DMS153 (cell line): ENCODE measurements around the gene TIMM22.
"Not testable (repeated sequence)": the region's sequence is repeated elsewhere in the genome, so short reads cannot be mapped to it uniquely, and the experiment has no call there.

Source experiments
- DNase-seq: peaks from one replicate; lab custom pipeline; 2025; lab: John Stamatoyannopoulos, UW

Gene TIMM22

GRCh38 chr17:1039511-1040215 lies 42.7 kb downstream of the TIMM22 start:
- no peak for DNase-seq

- no peak for DNase-seq
Measured at GRCh38 chr17:1040216-1040600, 43.3 kb downstream of the TIMM22 start.

- no peak for DNase-seq
Measured at GRCh38 chr17:1041746-1042145, 44.8 kb downstream of the TIMM22 start.

DNA sequence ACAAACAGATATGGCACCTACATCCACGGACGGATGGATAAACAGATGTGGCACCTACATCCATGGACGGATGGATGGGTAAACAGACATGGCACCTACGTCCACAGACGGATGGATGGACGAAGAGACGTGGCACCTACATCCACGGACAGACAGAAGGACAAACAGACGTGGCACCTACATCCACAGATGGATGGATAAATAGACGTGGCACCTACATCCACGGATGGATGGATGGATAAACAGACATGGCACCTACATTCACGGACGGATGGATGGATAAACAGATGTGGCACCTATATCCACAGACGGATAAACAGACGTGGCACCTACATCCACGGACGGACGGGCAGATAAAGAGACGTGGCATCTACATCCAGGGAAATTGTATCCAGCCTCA lies 45.6 kb downstream of the TIMM22 start:
- no peak for DNase-seq

- DNase-seq, result no peak
Measured at GRCh38 chr17:1043601-1044251, 46.8 kb downstream of the TIMM22 start.

GRCh38 chr17:1044387-1045009 lies 47.6 kb downstream of the TIMM22 start:
- not testable (repeated sequence) for DNase-seq

- no peak for DNase-seq
Measured at GRCh38 chr17:1045456-1045855, 48.5 kb downstream of the TIMM22 start.

- DNase-seq, result no peak
Measured at GRCh38 chr17:1047177-1047878, 50.4 kb downstream of the TIMM22 start.

DNA sequence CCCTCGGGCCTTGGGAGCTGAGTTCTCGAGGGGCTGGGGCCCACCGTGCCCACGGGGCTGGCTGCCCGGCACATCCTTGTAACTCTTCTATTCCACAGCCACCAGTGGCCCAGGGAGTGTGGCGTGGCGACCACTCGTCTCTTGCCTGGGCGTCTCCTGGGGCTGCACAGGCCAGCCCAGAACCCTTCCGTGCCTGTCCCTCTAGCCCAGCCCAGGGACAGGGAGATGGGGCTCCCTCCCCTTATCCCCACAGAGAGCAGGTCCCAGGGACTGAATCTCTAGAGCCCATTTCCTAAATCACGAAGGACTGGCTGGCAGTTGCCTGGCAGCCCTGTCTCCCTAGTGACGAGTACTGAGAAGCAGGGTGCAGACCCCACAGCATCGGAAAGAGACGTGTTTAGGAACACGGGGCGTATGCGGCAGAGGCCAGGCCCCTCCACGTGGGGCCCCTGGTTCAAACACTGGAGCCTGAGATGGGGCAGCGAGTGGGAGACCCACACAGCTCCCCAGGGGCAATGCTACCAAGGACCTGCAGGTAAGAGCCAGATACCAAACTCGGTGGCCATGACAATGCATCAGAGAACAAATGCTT lies 51.0 kb downstream of the TIMM22 start:
- DNase-seq, result no peak

DNA sequence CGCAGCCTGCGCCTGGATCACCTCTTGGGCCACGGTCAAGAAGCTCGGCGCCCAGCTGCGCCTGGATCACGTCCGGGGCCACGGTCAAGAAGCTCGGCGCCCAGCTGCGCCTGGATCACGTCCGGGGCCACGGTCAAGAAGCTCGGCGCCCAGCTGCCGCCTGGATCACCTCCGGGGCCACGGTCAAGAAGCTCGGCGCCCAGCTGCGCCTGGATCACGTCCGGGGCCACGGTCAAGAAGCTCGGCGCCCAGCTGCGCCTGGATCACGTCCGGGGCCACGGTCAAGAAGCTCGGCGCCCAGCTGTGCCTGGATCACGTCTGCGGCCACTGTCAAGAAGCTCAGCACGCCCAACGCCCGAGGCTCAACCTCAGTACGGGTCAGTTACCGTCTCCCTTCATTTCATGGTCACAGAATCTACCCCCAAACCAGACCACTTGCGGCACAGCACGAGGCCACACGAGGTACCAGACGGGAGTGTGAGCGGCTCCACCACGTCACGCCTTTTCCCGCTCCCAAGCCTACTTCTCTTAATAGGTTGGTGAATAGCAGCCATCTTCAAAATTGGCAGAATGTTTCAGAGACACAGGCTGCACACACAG lies 51.7 kb downstream of the TIMM22 start:
- not testable (repeated sequence) for DNase-seq

DNA sequence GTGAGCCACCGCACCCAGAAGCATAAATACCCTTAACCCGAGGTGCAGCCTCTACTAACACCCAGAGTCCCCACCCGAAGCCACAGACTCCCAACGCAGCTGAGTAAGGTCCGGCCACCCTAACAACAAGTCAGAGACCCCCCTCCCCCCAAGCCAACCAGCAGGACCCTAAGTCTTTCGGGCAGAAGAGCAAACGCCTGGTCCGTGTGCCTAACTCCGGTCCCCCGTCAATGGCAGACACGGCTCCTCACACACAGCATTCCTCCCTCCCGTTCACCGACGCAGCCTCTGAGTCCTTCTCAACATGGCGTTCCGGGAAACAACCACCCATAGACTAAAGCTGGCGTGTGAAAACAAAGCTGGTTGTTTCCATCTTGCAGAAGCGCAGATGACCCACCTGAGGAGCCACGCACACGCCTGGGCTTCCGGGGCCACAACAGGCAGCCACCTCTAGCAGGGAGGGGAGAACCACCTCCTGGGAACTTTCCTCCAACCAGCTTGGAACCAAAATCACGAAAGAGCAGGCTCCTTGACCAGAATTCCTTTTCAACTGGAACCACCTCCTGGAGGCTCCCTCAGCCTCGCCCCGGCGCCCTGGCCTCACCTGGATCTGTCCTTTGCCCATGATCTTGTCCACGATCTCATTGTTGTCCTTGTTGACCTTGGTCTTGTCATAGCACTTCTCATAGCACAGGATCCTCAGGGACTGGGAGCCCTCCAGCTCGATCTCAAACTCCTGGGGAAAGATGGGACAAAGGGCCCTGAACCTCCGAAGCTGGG lies 52.7 kb downstream of the TIMM22 start:
- no peak for DNase-seq

DNA sequence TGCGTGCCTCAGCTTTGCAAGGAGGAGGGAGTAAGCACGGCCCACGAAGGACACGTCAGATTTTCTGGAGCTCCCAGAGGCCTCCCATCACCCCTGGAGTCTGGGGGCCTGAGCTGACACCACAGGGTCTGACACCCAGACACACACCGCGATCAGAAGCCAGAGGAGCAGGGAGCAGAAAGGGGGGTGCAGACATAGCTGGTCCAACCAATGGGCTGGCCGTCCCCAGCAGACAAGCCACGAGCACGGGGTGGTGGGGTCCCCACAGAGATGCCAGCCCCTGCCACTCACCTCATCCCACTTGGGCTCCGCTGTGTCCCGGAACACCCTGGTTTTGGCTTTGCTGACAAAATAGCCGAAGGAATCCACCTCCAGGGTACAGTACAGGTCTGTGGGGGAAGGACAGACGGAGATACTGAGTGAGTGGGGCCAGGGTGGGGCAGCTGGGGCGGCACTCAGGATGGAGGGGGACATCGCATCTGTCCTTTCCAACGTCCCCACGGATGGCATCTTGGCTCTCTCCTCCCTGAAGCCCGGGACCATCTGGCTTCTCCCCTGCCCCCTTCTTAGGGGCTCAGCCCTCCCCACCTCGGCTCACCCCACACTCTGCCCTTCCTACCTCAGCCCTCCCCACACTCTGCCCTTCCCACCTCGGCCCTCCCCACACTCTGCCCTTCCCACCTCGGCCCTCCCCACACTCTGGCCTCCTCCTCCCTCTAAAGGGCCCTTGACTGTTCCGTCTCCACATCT lies 53.5 kb downstream of the TIMM22 start:
- DNase-seq, result no peak

DNA sequence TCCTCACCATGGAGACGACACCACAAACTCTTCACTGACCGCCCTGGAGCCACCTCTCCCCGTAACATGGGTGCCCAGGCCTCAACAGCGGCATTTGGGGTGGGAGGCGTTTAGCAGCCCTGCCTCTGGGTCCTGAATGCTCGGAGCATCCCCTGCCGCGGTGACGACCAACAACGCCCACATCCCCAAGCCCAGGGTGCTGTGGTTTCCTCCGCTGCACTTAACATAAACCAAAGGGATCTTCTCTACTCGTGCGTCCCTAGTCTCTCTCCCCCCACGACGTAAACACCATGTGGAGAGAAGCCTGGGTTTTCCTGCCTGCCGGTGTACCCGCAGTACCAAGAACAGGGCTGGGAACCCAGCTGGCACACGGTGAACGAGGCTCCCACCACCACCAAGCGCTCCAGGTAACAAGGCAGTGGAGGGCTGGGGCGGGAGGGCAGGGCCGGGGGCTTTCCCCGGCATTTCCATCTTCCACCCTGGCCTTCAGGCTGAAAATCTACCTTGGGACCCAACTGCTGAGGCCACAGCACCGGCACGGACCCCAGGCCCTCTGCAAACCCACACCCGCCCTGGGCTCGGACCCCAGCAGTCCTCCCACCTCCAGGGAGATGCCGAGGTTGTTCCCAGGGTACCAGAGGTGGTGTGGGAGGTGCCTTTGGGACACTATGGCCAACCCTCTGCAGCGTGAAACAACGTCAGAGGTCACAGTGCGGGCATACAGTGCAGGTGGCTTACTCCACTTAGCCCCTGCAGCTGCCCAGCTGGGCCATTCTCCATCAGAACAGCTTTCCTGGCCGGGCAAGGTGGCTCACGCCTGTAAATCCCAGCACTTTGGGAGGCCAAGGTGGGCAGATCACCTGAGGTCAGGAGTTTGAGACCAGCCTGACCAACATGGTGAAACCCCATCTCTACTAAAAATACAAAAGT lies 54.3 kb downstream of the TIMM22 start:
- no peak for DNase-seq
